HG02938 (cell line): ENCODE results near the gene DNAJC6.
"Not testable (repeated sequence)": the region's sequence is repeated elsewhere in the genome, so short reads cannot be mapped to it uniquely, and the experiment has no call there.

Experiments used
- ATAC-seq: cut with Tn5 transposase; IDR thresholded peaks from one replicate; pipeline ENCODE4 v1.9.1; 2021; ENCODE audit warnings: mild to moderate bottlenecking, moderate library complexity; ENCODE audit not compliant: unreplicated experiment

Gene DNAJC6

DNA sequence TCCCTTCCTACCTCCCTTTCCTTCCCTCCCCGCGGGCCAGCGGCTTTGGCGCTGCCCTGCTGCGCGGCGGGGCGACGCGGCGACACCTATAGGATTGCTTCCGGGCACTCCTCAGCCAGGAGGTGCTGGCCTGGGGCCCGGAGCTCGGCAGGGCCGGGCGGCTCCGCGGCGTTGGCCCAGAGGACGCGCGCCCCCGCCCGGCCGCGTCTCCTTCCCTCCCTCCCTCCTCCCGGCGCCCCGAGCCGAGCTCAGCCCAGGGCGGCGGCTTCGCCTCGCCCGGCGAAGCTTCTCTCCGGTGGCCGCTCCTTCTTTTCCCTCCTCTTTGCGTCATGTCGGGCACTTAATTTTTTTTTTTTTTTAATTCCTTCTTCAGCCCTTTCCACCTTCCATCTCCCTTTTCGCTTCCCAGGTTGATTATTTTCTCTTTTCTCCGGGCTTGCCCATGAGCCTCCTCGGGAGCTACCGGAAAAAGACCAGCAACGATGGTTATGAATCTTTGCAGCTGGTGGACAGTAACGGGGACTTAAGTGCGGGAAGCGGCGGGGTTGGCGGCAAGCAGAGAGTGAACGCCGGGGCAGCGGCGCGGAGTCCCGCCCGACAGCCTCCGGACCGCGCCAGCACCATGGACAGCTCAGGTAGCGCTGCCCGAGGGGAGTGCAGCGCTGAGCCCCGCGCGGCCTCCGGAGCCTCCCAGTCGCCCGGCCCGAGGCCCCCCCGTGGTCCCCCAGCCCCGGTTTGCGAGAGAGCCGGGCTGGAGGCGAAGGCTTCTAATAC lies at the start of gene DNAJC6:
Gene DNAJC6, plus strand, starts transcription at position 240 of the 774 bp plus-strand sequence. Its CDS starts 203 bp downstream, at position 443.
- ATAC-seq: no peak

DNA sequence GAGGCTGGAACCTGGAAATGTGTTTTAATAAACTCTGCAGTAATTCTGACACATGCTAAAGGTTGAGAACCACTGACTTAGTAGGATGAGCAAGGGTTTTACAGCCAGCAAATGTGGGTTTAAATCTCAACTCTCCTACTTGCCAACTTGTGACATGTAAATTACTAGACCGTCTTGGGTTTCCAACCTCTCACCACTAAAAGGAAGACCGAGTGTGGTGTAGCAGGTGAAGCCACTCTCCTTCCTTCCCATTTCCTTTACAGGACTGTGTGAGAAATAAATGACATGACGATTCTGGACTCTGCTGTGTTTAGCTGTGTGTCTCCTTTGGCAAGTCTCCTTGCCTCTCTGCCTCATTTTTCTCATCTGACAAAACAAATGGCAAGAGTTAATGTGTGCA lies 49.5 kb upstream of the DNAJC6 start:
- ATAC-seq: no peak

GRCh38 chr1:65260851-65261473 lies 48.4 kb upstream of the DNAJC6 start:
- no peak for ATAC-seq

DNA sequence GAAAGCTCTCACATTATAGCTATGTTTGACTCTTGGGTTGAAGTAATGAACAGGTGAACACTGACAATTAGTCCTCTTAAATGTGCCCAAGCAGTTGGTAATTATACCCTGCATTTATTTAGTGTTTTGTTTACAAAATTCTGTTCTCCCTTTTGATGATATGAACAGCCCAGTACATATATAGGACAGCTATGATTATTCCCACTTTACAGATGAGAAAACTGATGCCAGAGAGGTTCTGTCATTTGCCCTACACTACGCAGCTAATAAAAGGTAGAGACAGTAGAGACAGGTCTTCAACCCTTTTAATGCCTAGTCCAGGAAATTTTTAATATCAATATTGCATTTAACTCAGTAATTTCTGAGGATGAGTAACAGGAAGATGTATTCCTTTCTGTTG lies 46.1 kb upstream of the DNAJC6 start:
- no peak for ATAC-seq

DNA sequence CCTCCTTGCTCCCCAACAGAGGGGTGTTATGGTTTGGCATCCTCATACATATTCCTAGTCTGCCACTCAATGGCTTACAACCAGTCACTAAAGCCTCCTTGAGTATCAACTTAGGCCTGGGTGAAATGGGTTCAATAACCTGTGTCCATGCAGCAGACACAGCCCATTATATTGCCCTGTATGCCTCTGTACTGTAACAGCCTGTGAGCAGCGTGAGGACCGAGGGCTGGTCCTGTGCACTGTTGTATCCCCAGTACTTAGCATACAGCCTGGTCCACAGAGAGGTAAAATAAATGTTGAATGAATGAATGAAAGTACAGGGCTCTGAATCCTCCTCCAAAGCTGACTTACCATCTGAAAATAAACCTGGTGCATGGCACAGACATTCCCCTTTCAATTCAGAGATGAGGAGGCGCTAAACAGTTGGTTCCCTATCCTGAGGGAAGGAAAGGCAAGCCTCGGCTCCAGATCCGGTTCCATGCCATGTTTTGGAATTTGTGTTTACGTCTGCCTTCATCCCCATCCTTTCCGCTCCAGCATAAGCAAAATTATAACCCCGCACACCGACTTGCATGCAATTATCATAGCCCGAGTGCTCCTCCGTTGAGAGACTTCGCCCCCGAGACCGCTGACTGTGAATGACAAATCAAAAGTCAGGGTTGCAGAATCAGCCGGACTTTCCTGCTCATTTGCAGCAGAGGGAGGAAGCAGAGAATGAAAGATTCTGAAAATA lies 45.0 kb upstream of the DNAJC6 start:
- ATAC-seq: no peak

DNA sequence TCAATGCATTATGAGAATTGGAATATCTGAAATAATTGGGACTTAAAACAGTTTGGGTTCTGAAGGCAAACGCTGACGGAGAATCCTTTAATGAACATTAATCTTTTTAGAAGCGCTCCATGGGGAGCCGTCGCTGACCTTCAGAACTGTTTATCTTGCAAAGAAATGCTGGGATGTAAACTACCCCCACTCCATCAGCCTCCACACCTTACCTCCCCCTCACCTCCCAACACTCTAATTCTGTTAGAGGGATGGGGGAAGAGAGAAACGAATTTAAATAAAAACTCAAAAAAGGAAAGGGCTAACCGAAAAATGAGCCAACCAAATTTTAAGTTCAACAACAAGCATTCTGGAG lies 44.1 kb upstream of the DNAJC6 start:
- ATAC-seq: no peak

GRCh38 chr1:65265651-65266351 lies 43.5 kb upstream of the DNAJC6 start:
- ATAC-seq: no peak

GRCh38 chr1:65266476-65266875 lies 42.9 kb upstream of the DNAJC6 start:
- ATAC-seq: no peak

DNA sequence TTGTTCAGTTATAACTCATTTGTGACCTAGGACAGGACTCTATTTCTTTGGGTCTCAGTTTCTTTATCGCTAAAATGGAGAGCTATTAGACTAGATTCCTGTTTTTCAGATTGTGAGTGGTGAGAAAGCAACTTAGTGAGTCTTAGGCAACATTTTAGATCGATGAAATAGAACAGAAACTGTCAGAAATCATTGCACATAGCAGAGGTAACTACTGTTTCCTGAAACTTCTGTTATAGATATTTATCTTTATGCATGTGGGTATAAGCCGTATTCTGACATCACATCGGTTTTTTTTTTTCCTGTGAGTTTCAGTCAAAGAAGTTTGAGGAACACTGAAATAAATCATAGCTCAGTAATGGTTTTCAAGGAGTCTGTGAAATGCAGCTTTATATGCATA lies 42.1 kb upstream of the DNAJC6 start:
- no peak for ATAC-seq

DNA sequence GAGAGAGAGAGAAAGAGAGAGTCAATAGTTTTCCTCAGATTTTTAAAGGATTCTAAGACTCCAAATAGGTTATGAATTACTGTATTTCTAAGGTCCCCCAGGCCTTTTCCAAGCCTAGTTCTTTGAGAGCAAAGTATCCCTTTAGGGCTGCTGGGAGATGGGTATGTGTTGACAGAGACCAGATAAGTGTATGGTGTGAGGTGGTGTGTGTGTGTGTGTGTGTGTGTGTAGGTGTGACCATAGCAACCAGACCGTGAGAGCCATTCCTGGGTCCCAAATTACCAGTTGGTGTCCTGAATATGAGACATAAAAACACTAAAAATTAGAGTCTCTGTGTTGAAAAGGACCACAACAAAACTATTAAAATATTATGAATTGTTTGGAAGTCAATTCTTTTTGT lies 41.7 kb upstream of the DNAJC6 start:
- no peak for ATAC-seq

- no peak for ATAC-seq
Observed at GRCh38 chr1:65269612-65270011, 39.7 kb upstream of the DNAJC6 start.

GRCh38 chr1:65276197-65276939 lies 33.0 kb upstream of the DNAJC6 start:
- no peak for ATAC-seq

- no peak for ATAC-seq
Observed at GRCh38 chr1:65277605-65278347, 31.6 kb upstream of the DNAJC6 start.

DNA sequence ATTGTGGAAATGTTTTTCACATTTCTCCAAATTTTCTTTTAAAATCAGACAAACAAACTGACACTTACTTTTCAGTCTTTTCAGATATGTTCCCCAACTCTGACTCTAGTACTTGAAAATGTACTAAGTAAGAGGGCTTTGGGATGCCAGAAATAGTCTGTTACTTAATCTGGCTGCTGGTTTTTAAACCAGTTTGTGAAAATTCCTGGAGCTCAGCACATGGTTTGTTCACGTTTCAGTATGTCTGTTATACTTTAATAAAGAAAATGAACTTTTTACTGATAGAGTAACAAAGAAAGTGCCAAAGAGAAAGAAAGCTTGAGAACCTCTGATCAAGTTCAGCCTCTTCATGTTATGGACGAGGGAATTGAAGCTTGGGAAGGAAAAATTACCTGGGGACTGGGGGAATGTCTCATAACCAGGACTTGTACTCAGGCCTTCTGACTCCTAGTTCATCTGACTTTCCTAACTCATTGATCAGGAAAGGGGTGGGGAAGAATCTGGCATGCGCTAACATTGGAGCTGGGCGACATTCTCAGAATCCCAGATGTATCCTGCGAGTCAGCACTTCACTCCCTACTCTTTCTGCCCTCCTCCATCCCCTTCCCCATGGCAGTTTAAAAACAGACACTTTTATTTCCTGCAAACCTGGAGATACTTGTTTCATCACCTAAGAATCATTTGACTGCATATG lies 30.8 kb upstream of the DNAJC6 start:
- ATAC-seq: no peak

DNA sequence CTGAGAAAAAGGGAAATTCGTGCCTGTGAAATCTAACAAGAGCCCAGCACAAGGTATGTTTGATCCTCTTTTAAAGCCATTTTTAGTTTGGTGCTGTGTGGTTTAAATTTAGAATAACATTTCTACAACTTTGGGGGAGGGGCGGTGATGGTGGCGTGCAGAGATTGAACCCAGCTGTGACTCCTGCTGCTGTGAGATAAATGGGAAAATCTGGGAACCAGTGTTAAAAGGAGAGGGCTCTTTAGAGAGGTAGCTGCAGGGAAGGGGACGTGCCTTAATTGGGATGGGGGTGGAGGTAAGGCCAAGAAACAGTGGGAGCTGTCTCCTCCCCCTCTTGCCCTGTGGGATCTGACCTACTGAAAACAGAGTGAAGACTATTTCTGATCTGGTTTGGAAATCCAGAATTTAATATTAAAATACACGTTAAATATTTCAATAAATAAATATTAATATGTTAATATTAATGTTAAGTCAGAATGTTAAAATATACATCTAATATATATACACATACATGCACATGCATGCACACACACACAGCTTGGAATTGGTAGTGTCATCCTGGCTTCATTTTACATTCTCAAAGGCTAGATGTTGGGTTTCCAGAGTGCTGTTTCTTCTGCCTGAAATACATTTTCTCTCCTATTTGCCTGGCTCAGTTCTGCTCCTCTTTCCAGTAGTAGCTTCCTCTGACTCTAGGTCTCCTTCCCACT lies 30.1 kb upstream of the DNAJC6 start:
- ATAC-seq: no peak

GRCh38 chr1:65281846-65282245 lies 27.5 kb upstream of the DNAJC6 start:
- ATAC-seq: no peak

DNA sequence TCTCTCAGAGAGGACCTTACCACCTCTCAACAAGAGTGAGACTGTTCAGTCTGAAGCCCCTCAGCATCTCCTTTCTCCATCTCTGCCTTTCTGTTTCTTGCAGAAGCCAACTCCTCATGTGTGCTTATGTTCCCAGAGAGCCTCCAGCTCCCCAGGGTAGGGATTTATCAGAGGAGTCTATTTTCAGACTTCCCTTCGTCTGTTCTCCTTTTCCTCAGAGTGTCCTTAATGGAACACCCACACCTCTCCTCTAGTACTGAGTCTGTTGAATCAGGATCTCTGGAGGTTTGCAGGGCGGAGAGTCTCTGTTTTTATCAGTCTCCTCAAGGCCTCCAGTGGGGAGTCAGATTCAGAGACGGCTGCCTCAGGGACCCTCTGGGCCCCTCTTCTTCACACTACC lies 25.1 kb upstream of the DNAJC6 start:
- no peak for ATAC-seq

DNA sequence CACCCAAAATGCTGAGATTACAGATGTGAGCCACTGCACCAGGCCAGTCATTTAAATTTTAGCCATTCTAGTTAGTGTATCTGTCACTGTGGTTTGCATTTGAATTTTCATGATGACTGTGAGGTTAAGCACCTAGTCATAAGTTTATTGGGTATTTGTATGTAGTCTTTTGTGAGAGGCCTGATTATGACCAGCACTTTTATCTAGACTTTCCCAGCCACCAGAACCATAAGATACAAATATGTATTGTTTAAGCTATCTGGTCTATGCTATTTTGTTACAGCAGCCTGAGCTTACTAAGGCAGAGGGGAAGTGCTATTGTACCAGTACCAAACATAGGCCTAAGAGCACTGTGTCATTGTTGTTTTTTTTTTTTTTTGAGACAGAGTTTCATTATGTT lies 19.9 kb upstream of the DNAJC6 start:
- ATAC-seq: peak; percentile 79

- not testable (repeated sequence) for ATAC-seq
Observed at GRCh38 chr1:65291818-65292217, 17.5 kb upstream of the DNAJC6 start.
